ENCODE data around the gene FGGY. TPM values are rescaled to one million over a fixed set of nuclear protein-coding genes. Genes with fewer than 3 reads are reported as not detected.
"Not testable (repeated sequence)": the region's sequence is repeated elsewhere in the genome, so short reads cannot be mapped to it uniquely, and the experiment has no call there.

Gene FGGY
- total RNA-seq, 1 experiment from 2014 or later = 17.8 TPM

DNA sequence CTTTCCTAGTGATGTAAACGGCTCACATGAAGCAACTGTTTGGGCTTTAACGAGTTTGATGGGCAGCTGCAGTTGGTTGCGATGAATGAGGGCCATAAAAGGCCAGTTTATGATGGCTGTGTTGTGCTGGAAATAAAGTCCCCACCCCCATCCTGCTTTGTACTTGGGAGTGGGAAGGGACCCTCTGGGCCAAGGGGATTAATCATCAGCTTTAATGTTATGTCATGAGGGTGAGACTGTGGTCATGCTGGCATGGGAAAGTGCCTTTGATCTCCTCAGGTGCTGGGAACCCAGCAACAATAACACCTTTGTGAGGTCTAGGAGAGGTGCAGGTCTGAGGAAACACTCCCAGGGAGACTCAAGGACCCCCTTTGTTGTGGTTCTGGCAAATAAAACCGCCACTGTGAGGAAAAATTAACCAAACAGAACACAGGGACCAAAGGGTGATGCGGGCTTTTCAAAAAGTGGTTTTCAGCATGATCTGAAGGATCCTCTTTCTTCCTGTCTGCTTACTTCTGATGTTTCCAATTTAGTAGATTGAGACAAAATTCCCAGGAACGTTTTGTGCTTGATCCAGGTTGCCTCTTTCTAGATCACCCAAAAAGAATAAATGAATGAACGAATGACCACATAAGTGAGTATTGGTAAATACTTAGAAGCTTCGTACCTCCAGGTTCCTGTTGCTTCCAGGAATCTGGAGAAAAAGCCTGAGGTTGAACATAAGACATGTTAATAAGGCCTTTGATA, 260.1 kb downstream of the FGGY start:
- H3K27ac ChIP-seq = no peak overlapping the region
- intact Hi-C loops (cut with micrococcal nuclease; ENCODE audit: unreplicated experiment) = no loop called here
- H3K36me3 ChIP-seq (ENCODE audit: low read depth) = no peaks in the 10 kb centered on the region
- H4K20me1 ChIP-seq (ENCODE audit: insufficient read depth) = no peaks in the 10 kb centered on the region
- H3K79me2 ChIP-seq (ENCODE audit: low read depth) = no peaks in the 10 kb centered on the region
- H3K4me2 ChIP-seq = no peak overlapping the region
- no TSS peak for BruUV-seq (replicated peaks)
- no peaks in the 10 kb centered on the region for H3K9me2 ChIP-seq (ENCODE audit: insufficient read depth)
- TF ChIP-seq EZH2 (IDR thresholded peaks at IDR 0.05; ENCODE audit: low read depth) = no peak
- TF ChIP-seq, protein P1, sequence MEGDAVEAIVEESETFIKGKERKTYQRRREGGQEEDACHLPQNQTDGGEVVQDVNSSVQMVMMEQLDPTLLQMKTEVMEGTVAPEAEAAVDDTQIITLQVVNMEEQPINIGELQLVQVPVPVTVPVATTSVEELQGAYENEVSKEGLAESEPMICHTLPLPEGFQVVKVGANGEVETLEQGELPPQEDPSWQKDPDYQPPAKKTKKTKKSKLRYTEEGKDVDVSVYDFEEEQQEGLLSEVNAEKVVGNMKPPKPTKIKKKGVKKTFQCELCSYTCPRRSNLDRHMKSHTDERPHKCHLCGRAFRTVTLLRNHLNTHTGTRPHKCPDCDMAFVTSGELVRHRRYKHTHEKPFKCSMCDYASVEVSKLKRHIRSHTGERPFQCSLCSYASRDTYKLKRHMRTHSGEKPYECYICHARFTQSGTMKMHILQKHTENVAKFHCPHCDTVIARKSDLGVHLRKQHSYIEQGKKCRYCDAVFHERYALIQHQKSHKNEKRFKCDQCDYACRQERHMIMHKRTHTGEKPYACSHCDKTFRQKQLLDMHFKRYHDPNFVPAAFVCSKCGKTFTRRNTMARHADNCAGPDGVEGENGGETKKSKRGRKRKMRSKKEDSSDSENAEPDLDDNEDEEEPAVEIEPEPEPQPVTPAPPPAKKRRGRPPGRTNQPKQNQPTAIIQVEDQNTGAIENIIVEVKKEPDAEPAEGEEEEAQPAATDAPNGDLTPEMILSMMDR (conservative IDR thresholded peaks at IDR 0.05) = no peak
- H2AFZ ChIP-seq = no peak overlapping the region
- no peak overlapping the region for H3K4me3 ChIP-seq
- H3F3A ChIP-seq (ENCODE audit: insufficient read depth, low read depth) = no peaks in the 10 kb centered on the region
- no peak for DNase-seq
- ChIA-PET POLR2A (ENCODE audit: unreplicated experiment) (no interaction called here), CTCF (no interaction called here)
- H3K4me1 ChIP-seq (replicated peaks; ENCODE audit: insufficient read depth) = no peaks in the 10 kb centered on the region
- no peaks in the 10 kb centered on the region for H3K27me3 ChIP-seq (ENCODE audit: insufficient read depth, low read depth)
- H3K9me3 ChIP-seq (ENCODE audit: insufficient read depth, low read depth) = no peaks in the 10 kb centered on the region

DNA sequence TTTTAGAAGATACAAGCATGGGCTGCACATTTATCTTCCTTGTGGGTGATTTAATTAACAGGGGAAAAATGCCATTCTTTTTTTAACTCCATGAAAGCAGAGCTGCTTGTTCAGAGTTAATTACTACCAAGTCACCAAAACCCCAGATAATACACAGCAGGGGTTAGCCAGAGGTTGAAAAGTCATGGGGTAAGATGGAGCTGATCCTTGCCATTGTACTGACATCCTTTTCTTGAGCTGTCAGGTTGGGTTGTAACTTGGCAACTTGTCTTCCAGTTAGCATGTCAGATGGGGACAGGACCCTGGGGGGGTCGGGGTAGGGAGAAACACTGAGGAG, 260.6 kb downstream of the FGGY start:
- no peaks in the 10 kb centered on the region for H3K27me3 ChIP-seq (ENCODE audit: insufficient read depth, low read depth)
- no peaks in the 10 kb centered on the region for H3K4me1 ChIP-seq (replicated peaks; ENCODE audit: insufficient read depth)
- H3K9me2 ChIP-seq (ENCODE audit: insufficient read depth) = no peaks in the 10 kb centered on the region
- no peak for DNase-seq
- H3K9me3 ChIP-seq (ENCODE audit: insufficient read depth, low read depth) = no peaks in the 10 kb centered on the region
- no peaks in the 10 kb centered on the region for H4K20me1 ChIP-seq (ENCODE audit: insufficient read depth)
- intact Hi-C loops (cut with micrococcal nuclease; ENCODE audit: unreplicated experiment) = no loop called here
- CTCF ChIA-PET = no interaction called here
- no peak overlapping the region for H3K27ac ChIP-seq
- no peak overlapping the region for H3K4me2 ChIP-seq
- H3F3A ChIP-seq (ENCODE audit: insufficient read depth, low read depth) = no peaks in the 10 kb centered on the region
- H3K36me3 ChIP-seq (ENCODE audit: low read depth) = no peaks in the 10 kb centered on the region
- H2AFZ ChIP-seq = no peak overlapping the region
- H3K79me2 ChIP-seq (ENCODE audit: low read depth) = no peaks in the 10 kb centered on the region
- no peak for TF ChIP-seq EZH2 (IDR thresholded peaks at IDR 0.05; ENCODE audit: low read depth)
- TF ChIP-seq, protein P1 (conservative IDR thresholded peaks at IDR 0.05) = no peak
- POLR2A ChIA-PET (ENCODE audit: unreplicated experiment) = no interaction called here
- no peak overlapping the region for H3K4me3 ChIP-seq
- BruUV-seq (replicated peaks) = no TSS peak

DNA sequence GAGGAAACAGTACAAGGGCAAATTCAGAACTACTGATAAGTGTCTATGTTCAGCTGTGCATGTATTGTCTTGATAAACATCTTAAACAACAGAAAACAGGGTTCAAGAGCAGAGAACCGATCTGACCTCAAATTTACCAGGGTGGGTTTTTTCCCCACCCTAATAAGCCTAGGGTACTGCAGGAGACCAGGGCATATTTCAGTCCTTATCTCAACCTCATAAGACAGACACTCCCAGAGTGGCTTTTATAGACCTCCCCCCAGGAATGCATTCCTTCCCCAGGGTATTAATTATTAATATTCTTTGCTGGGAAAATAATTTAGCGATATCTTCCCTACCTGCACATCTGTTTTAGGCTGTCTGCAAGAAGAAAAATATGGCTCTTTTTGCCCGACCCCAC, 261.7 kb downstream of the FGGY start:
- H3F3A ChIP-seq (ENCODE audit: insufficient read depth, low read depth); H3K9me3 ChIP-seq (ENCODE audit: insufficient read depth, low read depth); CTCF ChIA-PET; BruUV-seq (replicated peaks); POLR2A ChIA-PET (ENCODE audit: unreplicated experiment); H4K20me1 ChIP-seq (ENCODE audit: insufficient read depth); H3K4me3 ChIP-seq; H3K36me3 ChIP-seq (ENCODE audit: low read depth); H3K4me1 ChIP-seq (replicated peaks; ENCODE audit: insufficient read depth); H3K79me2 ChIP-seq (ENCODE audit: low read depth); H3K9me2 ChIP-seq (ENCODE audit: insufficient read depth); H2AFZ ChIP-seq; H3K27ac ChIP-seq; H3K27me3 ChIP-seq (ENCODE audit: insufficient read depth, low read depth); DNase-seq; H3K4me2 ChIP-seq; intact Hi-C loops (cut with micrococcal nuclease; ENCODE audit: unreplicated experiment): not testable (repeated sequence)
